ENCODE results near the gene FAM181A.
A peak's percentile ranks its signal among the peaks of the same experiment; 100 is the strongest.

Gene FAM181A

GRCh38 chr14:93936926-93937325 lies 9.8 kb downstream of the FAM181A start:
- no peak for DNase-seq (ENCODE audit: low read depth in 2 of 2)
- no peak overlapping the region for H3K4me3 ChIP-seq (replicated peaks in 1 of 2; ENCODE audit: low read depth in 2 of 2, low read length in 2 of 2)
- no peak for TF ChIP-seq CTCF (IDR thresholded peaks at IDR 0.05; ENCODE audit: low read depth, low read length)

GRCh38 chr14:93937519-93937918 lies 10.4 kb downstream of the FAM181A start:
- TF ChIP-seq CTCF (IDR thresholded peaks at IDR 0.05; ENCODE audit: low read depth, low read length): no peak
- H3K4me3 ChIP-seq (replicated peaks in 1 of 2; ENCODE audit: low read depth in 2 of 2, low read length in 2 of 2): no peak overlapping the region
- DNase-seq (ENCODE audit: low read depth in 2 of 2): no peak

- H3K4me3 ChIP-seq (replicated peaks in 1 of 2; ENCODE audit: low read depth in 2 of 2, low read length in 2 of 2): no peak overlapping the region
- DNase-seq (ENCODE audit: low read depth in 2 of 2): no peak
- no peak for TF ChIP-seq CTCF (IDR thresholded peaks at IDR 0.05; ENCODE audit: low read depth, low read length)
Measured at GRCh38 chr14:93938751-93939303, 11.7 kb downstream of the FAM181A start.

GRCh38 chr14:93939304-93940229 lies 12.4 kb downstream of the FAM181A start:
- peak; percentile 57 for TF ChIP-seq CTCF (IDR thresholded peaks at IDR 0.05; ENCODE audit: low read depth, low read length)
- peak overlapping the region in 1 of 2 donors; percentile 24 for H3K4me3 ChIP-seq (replicated peaks in 1 of 2; ENCODE audit: low read depth in 2 of 2, low read length in 2 of 2)
- peak; percentile 67 to 69 for DNase-seq (ENCODE audit: low read depth in 2 of 2)

- TF ChIP-seq CTCF (IDR thresholded peaks at IDR 0.05; ENCODE audit: low read depth, low read length): no peak
- DNase-seq (ENCODE audit: low read depth in 2 of 2): no peak
- H3K4me3 ChIP-seq (replicated peaks in 1 of 2; ENCODE audit: low read depth in 2 of 2, low read length in 2 of 2): no peak overlapping the region
Measured at GRCh38 chr14:93940437-93940836, 13.3 kb downstream of the FAM181A start.

- no peak overlapping the region for H3K4me3 ChIP-seq (replicated peaks in 1 of 2; ENCODE audit: low read depth in 2 of 2, low read length in 2 of 2)
- peak; percentile 53 to 64 for DNase-seq (ENCODE audit: low read depth in 2 of 2)
- no peak for TF ChIP-seq CTCF (IDR thresholded peaks at IDR 0.05; ENCODE audit: low read depth, low read length)
Measured at GRCh38 chr14:93941293-93941910, 14.3 kb downstream of the FAM181A start.
